ENCODE measurements around the gene TRAPPC8. TPM values are rescaled to one million over a fixed set of nuclear protein-coding genes. Genes with fewer than 3 reads are reported as not detected.

Gene TRAPPC8
- total and polyA plus RNA-seq, 10 of the 15 experiments (the other 5 are each of a cell fraction or from before 2014, with no cell fraction given), result 13.0 to 75.4 (median 24.8) TPM

DNA sequence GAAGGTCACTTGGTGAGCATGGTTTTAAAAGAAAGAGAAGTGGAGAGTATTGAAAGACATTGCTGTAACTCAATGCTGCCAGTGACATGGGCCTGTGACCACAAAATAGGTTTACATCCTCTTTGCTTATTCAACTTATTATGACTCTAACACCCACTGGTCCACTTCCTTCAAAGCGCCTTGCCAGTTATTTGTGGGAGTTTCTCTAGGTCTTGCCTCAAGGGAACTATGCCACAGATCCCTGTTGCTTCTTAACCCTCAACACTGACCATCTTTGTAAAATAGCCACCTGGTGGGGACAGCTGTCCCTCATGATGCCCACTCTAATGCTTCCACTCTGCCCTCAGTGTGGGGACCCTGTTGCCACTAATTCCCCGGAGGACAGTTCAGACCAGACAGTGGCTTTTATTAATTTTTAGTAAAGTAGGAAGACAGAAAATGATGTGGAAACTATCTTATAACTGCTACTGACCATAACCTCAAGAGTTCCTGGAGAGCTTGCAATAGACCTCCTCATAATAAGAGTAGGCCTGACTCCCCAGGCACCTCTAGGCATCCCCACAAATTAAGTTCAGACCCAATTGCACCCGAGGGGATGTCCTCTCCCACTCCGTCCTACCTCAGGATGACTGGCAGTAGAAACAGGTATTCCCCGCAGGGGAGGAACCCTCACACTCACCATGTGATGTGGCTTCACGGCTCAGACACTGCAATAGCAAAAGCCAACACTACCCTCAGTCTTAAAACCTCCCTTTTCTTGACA, 150.9 kb downstream of the TRAPPC8 start (continued):
- TF ChIP-seq, protein P1, sequence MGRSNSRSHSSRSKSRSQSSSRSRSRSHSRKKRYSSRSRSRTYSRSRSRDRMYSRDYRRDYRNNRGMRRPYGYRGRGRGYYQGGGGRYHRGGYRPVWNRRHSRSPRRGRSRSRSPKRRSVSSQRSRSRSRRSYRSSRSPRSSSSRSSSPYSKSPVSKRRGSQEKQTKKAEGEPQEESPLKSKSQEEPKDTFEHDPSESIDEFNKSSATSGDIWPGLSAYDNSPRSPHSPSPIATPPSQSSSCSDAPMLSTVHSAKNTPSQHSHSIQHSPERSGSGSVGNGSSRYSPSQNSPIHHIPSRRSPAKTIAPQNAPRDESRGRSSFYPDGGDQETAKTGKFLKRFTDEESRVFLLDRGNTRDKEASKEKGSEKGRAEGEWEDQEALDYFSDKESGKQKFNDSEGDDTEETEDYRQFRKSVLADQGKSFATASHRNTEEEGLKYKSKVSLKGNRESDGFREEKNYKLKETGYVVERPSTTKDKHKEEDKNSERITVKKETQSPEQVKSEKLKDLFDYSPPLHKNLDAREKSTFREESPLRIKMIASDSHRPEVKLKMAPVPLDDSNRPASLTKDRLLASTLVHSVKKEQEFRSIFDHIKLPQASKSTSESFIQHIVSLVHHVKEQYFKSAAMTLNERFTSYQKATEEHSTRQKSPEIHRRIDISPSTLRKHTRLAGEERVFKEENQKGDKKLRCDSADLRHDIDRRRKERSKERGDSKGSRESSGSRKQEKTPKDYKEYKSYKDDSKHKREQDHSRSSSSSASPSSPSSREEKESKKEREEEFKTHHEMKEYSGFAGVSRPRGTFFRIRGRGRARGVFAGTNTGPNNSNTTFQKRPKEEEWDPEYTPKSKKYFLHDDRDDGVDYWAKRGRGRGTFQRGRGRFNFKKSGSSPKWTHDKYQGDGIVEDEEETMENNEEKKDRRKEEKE (IDR thresholded peaks at IDR 0.05), result no peak
- peak in 1 of 2 experiments; percentile 43; a peak in 1 of 4 replicates for TF ChIP-seq BHLHE40 (IDR thresholded peaks at IDR 0.05; ENCODE audit: borderline replicate concordance in 1 of 2, low read depth in 2 of 2, low read length in 1 of 2)
- no peak for TF ChIP-seq EZH2 (IDR thresholded peaks at IDR 0.05; ENCODE audit: borderline replicate concordance, control insufficient read depth, low read depth, low read length)
- no peak for TF ChIP-seq YY1 (IDR thresholded peaks at IDR 0.05; ENCODE audit: low read depth, low read length)
- no peak for TF ChIP-seq CBX5 (IDR thresholded peaks at IDR 0.05; ENCODE audit: low read depth)
- TF ChIP-seq, protein P2, sequence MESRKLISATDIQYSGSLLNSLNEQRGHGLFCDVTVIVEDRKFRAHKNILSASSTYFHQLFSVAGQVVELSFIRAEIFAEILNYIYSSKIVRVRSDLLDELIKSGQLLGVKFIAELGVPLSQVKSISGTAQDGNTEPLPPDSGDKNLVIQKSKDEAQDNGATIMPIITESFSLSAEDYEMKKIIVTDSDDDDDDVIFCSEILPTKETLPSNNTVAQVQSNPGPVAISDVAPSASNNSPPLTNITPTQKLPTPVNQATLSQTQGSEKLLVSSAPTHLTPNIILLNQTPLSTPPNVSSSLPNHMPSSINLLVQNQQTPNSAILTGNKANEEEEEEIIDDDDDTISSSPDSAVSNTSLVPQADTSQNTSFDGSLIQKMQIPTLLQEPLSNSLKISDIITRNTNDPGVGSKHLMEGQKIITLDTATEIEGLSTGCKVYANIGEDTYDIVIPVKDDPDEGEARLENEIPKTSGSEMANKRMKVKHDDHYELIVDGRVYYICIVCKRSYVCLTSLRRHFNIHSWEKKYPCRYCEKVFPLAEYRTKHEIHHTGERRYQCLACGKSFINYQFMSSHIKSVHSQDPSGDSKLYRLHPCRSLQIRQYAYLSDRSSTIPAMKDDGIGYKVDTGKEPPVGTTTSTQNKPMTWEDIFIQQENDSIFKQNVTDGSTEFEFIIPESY (IDR thresholded peaks at IDR 0.05), result no peak
- 0 out of 2 replicates have a peak, but pooled peaks have one; percentile 52 for TF ChIP-seq CBFB (IDR thresholded peaks at IDR 0.05; ENCODE audit: low read depth)
- TF ChIP-seq, protein P3, sequence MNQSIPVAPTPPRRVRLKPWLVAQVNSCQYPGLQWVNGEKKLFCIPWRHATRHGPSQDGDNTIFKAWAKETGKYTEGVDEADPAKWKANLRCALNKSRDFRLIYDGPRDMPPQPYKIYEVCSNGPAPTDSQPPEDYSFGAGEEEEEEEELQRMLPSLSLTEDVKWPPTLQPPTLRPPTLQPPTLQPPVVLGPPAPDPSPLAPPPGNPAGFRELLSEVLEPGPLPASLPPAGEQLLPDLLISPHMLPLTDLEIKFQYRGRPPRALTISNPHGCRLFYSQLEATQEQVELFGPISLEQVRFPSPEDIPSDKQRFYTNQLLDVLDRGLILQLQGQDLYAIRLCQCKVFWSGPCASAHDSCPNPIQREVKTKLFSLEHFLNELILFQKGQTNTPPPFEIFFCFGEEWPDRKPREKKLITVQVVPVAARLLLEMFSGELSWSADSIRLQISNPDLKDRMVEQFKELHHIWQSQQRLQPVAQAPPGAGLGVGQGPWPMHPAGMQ (IDR thresholded peaks at IDR 0.05; ENCODE audit: borderline replicate concordance), result no peak
- no peak for TF ChIP-seq MTA3 (IDR thresholded peaks at IDR 0.05; ENCODE audit: borderline replicate concordance, low read length)
- TF ChIP-seq ASH2L (IDR thresholded peaks at IDR 0.05; ENCODE audit: borderline replicate concordance, low read depth), result no peak
- no peak for TF ChIP-seq CHD4 (IDR thresholded peaks at IDR 0.05)
- no peak for TF ChIP-seq LARP7 (IDR thresholded peaks at IDR 0.05)
- TF ChIP-seq MYB (IDR thresholded peaks at IDR 0.05; ENCODE audit: borderline replicate concordance, low read depth, low read length), result no peak
- no peak for TF ChIP-seq ZNF622 (IDR thresholded peaks at IDR 0.05)
- TF ChIP-seq, protein P4, sequence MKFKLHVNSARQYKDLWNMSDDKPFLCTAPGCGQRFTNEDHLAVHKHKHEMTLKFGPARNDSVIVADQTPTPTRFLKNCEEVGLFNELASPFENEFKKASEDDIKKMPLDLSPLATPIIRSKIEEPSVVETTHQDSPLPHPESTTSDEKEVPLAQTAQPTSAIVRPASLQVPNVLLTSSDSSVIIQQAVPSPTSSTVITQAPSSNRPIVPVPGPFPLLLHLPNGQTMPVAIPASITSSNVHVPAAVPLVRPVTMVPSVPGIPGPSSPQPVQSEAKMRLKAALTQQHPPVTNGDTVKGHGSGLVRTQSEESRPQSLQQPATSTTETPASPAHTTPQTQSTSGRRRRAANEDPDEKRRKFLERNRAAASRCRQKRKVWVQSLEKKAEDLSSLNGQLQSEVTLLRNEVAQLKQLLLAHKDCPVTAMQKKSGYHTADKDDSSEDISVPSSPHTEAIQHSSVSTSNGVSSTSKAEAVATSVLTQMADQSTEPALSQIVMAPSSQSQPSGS (IDR thresholded peaks at IDR 0.05; ENCODE audit: low read length), result peak; percentile 80
- 0 out of 2 replicates have a peak, but pooled peaks have one; percentile 24 for TF ChIP-seq RFX5 (IDR thresholded peaks at IDR 0.05; ENCODE audit: low read depth, low read length)
- no peak for TF ChIP-seq SUPT20H (IDR thresholded peaks at IDR 0.05; ENCODE audit: borderline replicate concordance, control insufficient read depth, low read depth, low read length)
- no peak for TF ChIP-seq NFYA (IDR thresholded peaks at IDR 0.05; ENCODE audit: borderline replicate concordance, low read depth, low read length)
- TF ChIP-seq BACH1 (IDR thresholded peaks at IDR 0.05; ENCODE audit: borderline replicate concordance), result no peak; the same call in 1 of the 2 replicates
- no peak for TF ChIP-seq SMC3 (IDR thresholded peaks at IDR 0.05; ENCODE audit: borderline replicate concordance, low read length)
- TF ChIP-seq NR2F1 (conservative IDR thresholded peaks at IDR 0.05), result peak; percentile 72
- TF ChIP-seq DPF2 (IDR thresholded peaks at IDR 0.05), result peak; percentile 92
- TF ChIP-seq MXI1 (IDR thresholded peaks at IDR 0.05; ENCODE audit: low read depth, low read length), result no peak
- no peak for TF ChIP-seq RBBP5 (conservative IDR thresholded peaks at IDR 0.05)
